VCaP (cell line): ENCODE data around the gene CDH20.
A peak's percentile ranks its signal among the peaks of the same experiment; 100 is the strongest.

Experiments
- H3K27ac ChIP-seq: fragments of 450-650 bp; 2 replicates; pipeline ENCODE4 v1.5.1; 2017
- CTCF ChIP-seq: fragments of 450-650 bp; conservative IDR thresholded peaks from 2 replicates; pipeline ENCODE4 v1.5.1; 2017; ENCODE audit warnings: mild to moderate bottlenecking, moderate library complexity

Gene CDH20

GRCh38 chr18:61583548-61583947 is 250.3 kb downstream of the CDH20 start:
- no peak overlapping the region for H3K27ac ChIP-seq
- no peak for TF ChIP-seq CTCF

- no peak overlapping the region for H3K27ac ChIP-seq
- TF ChIP-seq CTCF = no peak
Measured at GRCh38 chr18:61587865-61588264, 254.6 kb downstream of the CDH20 start.

GRCh38 chr18:61589053-61589723 is 256.0 kb downstream of the CDH20 start:
- H3K27ac ChIP-seq = no peak overlapping the region

GRCh38 chr18:61589724-61590065 is 256.5 kb downstream of the CDH20 start:
- TF ChIP-seq CTCF = no peak
- no peak overlapping the region for H3K27ac ChIP-seq

More at GRCh38 chr18:61589053-61589723, 256.0 kb downstream of the CDH20 start:
- no peak for TF ChIP-seq CTCF

GRCh38 chr18:61591253-61591652 is 258.0 kb downstream of the CDH20 start:
- no peak for TF ChIP-seq CTCF
- no peak overlapping the region for H3K27ac ChIP-seq

- peak overlapping the region; percentile 31 for H3K27ac ChIP-seq
Measured at GRCh38 chr18:61595615-61596251, 262.5 kb downstream of the CDH20 start.

GRCh38 chr18:61596296-61596695 is 263.1 kb downstream of the CDH20 start:
- peak overlapping the region; percentile 31 for H3K27ac ChIP-seq
- no peak for TF ChIP-seq CTCF

More at GRCh38 chr18:61595615-61596251, 262.5 kb downstream of the CDH20 start:
- TF ChIP-seq CTCF = no peak
